Panc1 (cell line): ENCODE measurements around the gene C11orf68. TPM values are rescaled to one million over a fixed set of nuclear protein-coding genes. Genes with fewer than 3 reads are reported as not detected.

ENCODE experiments used
- ATAC-seq: fragments of 200-7000 bp; cut with Tn5 transposase; 2 replicates; pipeline ENCODE4 v1.9.1; 2020; ENCODE audit warnings: mild to moderate bottlenecking, moderate library complexity
- BruUV-seq: library from RNA; stranded (reverse); fragments of 400-500 nt; replicated peaks from 2 replicates; lab custom pipeline; 2021; lab: Mats Ljungman, UMichigan
- CTCF ChIA-PET: fragments of 300-600 bp; sonication (Branson Sonifier 250); formaldehyde crosslinking; loops from one replicate; lab custom pipeline; 2022; ENCODE audit warnings: antibody characterized with exemption; lab: Charles Lee
- POLR2A ChIA-PET: fragments of 300-600 bp; sonication (Branson Sonifier 250); formaldehyde crosslinking; loops from one replicate; lab custom pipeline; 2022; ENCODE audit warnings: antibody characterized with exemption; lab: Charles Lee
- DNase-seq: peaks from one replicate; pipeline ENCODE4 v3.0.0-alpha.2; 2010; ENCODE audit warnings: low read depth, low spot score
- H3K27ac ChIP-seq: 2 replicates; pipeline ENCODE4 v1.5.1; 2011; ENCODE audit warnings: mild to moderate bottlenecking, low read length, inconsistent platforms
- H3K27me3 ChIP-seq: fragments of 200-500 bp; sonication (Bioruptor generic); 2 replicates; pipeline ENCODE4 v1.6.0; 2014; ENCODE audit warnings: low read length, inconsistent platforms; ENCODE audit not compliant: control insufficient read depth, insufficient read depth
- H3K36me3 ChIP-seq: fragments of 200-500 bp; sonication (Bioruptor generic); 2 replicates; pipeline ENCODE4 v1.5.1; 2014; ENCODE audit warnings: inconsistent platforms, mild to moderate bottlenecking, low read length, moderate library complexity; ENCODE audit not compliant: control insufficient read depth, insufficient read depth
- H3K4me1 ChIP-seq: 2 replicates; pipeline ENCODE4 v1.5.1; 2011; ENCODE audit warnings: inconsistent platforms, mild to moderate bottlenecking, low read length, moderate library complexity; ENCODE audit not compliant: control insufficient read depth, insufficient read depth
- H3K4me3 ChIP-seq, 2 experiments: 2 replicates each; pipeline ENCODE4 v1.5.1; 2011 to 2012; ENCODE audit warnings: low read depth in 2 of 2, low read length in 2 of 2, mild to moderate bottlenecking in 2 of 2, inconsistent platforms in 1 of 2, moderate library complexity in 1 of 2
- H3K9me3 ChIP-seq: fragments of 200-500 bp; sonication (Bioruptor generic); 2 replicates; pipeline ENCODE4 v1.5.1; 2014; ENCODE audit warnings: low read depth, mild to moderate bottlenecking, inconsistent platforms, low read length, moderate library complexity; ENCODE audit not compliant: control insufficient read depth, insufficient read depth
- CTCF ChIP-seq: fragments of 450-650 bp; IDR thresholded peaks from 2 replicates; pipeline ENCODE4 v1.5.1; 2017; ENCODE audit warnings: mild to moderate bottlenecking
- POLR2AphosphoS5 ChIP-seq: IDR thresholded peaks from 2 replicates; pipeline ENCODE4 v1.6.1; 2012; ENCODE audit warnings: mild to moderate bottlenecking, low read depth, low read length, moderate library complexity
- REST ChIP-seq, 2 experiments: IDR thresholded peaks; 2 replicates each; pipeline ENCODE4 v1.6.1; 2011 to 2012; ENCODE audit warnings: low read depth in 2 of 2, control low read depth in 1 of 2, low read length in 1 of 2, mild to moderate bottlenecking in 1 of 2, moderate library complexity in 1 of 2; ENCODE audit not compliant: insufficient read depth in 1 of 2
- SIN3A ChIP-seq: IDR thresholded peaks from 2 replicates; pipeline ENCODE4 v1.6.1; 2012; ENCODE audit warnings: low read depth, mild to moderate bottlenecking, low read length, moderate library complexity, borderline replicate concordance; ENCODE audit not compliant: insufficient read depth
- TCF7L2 ChIP-seq: IDR thresholded peaks from 2 replicates; pipeline ENCODE4 v1.6.1; 2011; ENCODE audit warnings: mild to moderate bottlenecking, low read depth, low read length, inconsistent platforms
- in situ Hi-C: cut with HindIII; loops from 2 replicates; pipeline ENCODE4 v1.10.0; 2016; ENCODE audit warnings: low sequenced_read_pairs, low pct_unique_long_range_greater_than_20kb
- intact Hi-C: fragments of 100-400 bp; cut with micrococcal nuclease; formaldehyde crosslinking; loops from one replicate; pipeline ENCODE4 v1.10.0; 2022; ENCODE audit not compliant: unreplicated experiment
- total RNA-seq: library from RNA; stranded (reverse); gene quantifications from one replicate; pipeline ENCODE4 v1.2.1, GENCODE V29; 2021; ENCODE audit not compliant: unreplicated experiment

Gene C11orf68
- total RNA-seq, 1 experiment from 2014 or later: 84.7 TPM

- ATAC-seq (no peak), DNase-seq (no peak)
- BruUV-seq: no TSS peak
- ChIA-PET POLR2A (no interaction called here), CTCF (no interaction called here)
- Histone ChIP-seq H3K27ac (no peak overlapping the region), H3K27me3 (no peaks in the 10 kb centered on the region), H3K4me3 (no peak overlapping the region), H3K9me3 (no peaks in the 10 kb centered on the region), H3K36me3 (no peaks in the 10 kb centered on the region; the same call in 1 of the 2 replicates), H3K4me1 (peaks cover 16% of the 10 kb centered on the region)
- TF ChIP-seq CTCF: no peak
- no peak for TF ChIP-seq TCF7L2
- no peak for TF ChIP-seq POLR2AphosphoS5
- TF ChIP-seq SIN3A: no peak
- TF ChIP-seq REST (IDR thresholded peaks at IDR 0.05; ENCODE audit: insufficient read depth in 1 of 2, low read depth in 2 of 2, low read length in 1 of 2): no peak
- in situ Hi-C loops (no loop called here), intact Hi-C loops (no loop called here)
Measured at GRCh38 chr11:65925397-65925796, 6.5 kb upstream of the C11orf68 start.

GRCh38 chr11:65922565-65922964 is 3.7 kb upstream of the C11orf68 start:
- ATAC-seq: no peak
- Histone ChIP-seq H3K27me3 (no peaks in the 10 kb centered on the region), H3K27ac (no peak overlapping the region), H3K4me1 (peaks cover 26% of the 10 kb centered on the region), H3K9me3 (no peaks in the 10 kb centered on the region), H3K36me3 (peaks cover 3% of the 10 kb centered on the region; the same call in 1 of the 2 replicates), H3K4me3 (no peak overlapping the region)
- TF ChIP-seq CTCF (no peak), SIN3A (no peak), POLR2AphosphoS5 (no peak), REST (IDR thresholded peaks at IDR 0.05; ENCODE audit: insufficient read depth in 1 of 2, low read depth in 2 of 2, low read length in 1 of 2) (no peak), TCF7L2 (no peak)
- in situ Hi-C loops (no loop called here), intact Hi-C loops (no loop called here)
- no peak for DNase-seq
- no TSS peak for BruUV-seq
- ChIA-PET POLR2A (interaction anchor here (0.6 kb wide), 3 partner anchors 36 to 95 kb away, joined by 3 to 8 read pairs (median 7); no protein-coding TSS in a partner anchor), CTCF (interaction anchor here (0.9 kb wide), 1 partner anchor 37 kb away, joined by 3 read pairs; no protein-coding TSS in a partner anchor)
